Cardiac fibroblast (primary cell): ENCODE results near the gene KCNT1.

ENCODE experiments used
- DNase-seq, 2 donors: peaks; one replicate each; pipeline versions ENCODE4 v3.0.0 to v3.0.0-alpha.2; 2010; ENCODE audit warnings: low read depth in 2 of 2
- H3K4me3 ChIP-seq, 2 donors: replicated peaks in 1 of 2; 1 replicate in 1 of 2; 2 replicates in 1 of 2; pipeline ENCODE4 v1.5.1; 2011; ENCODE audit warnings: low read depth in 2 of 2, low read length in 2 of 2, mild to moderate bottlenecking in 2 of 2, moderate library complexity in 1 of 2
- TF ChIP-seq, protein P1 (sequence below): IDR thresholded peaks from one replicate; pipeline ENCODE4 v1.5.1; 2011; ENCODE audit warnings: low read depth, mild to moderate bottlenecking, low read length, inconsistent platforms

Gene KCNT1

DNA sequence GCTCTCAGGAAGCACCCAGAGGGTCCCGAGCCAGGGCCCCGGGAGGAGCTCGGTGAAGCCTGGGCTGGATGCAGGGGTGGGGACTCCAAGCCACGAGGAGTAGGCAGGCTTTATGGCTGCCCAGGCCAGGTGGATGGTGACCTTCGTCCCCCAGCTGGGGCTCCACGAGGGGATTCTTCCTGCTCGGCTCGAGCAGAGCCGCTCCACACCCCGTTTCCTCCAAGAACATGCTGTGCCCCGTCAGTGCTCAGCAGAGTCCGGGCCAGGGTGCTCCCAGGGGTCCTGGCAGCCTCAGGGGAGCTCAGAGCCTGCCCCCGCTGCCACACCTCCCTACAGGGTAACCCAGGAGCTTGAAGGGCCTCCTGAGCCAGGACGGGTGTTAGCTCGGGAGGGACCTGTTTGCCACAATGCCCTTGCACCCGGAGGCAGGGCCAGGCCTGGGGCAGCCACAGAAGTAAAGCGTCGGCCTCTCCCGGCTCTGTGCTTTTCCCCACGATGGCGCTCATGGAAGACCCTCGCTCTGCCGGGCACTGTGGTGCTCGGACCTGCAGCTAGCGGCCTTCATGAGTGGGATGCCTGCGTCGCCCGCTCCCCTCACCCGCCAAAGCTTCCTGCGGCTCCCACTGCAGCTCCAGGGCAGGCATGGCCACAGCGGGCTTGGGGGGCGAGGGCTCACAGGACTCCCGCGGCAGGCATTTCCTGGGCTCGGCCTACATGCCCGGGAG, 86.8 kb downstream of the KCNT1 start:
- no peak for DNase-seq
- TF ChIP-seq, protein P1, sequence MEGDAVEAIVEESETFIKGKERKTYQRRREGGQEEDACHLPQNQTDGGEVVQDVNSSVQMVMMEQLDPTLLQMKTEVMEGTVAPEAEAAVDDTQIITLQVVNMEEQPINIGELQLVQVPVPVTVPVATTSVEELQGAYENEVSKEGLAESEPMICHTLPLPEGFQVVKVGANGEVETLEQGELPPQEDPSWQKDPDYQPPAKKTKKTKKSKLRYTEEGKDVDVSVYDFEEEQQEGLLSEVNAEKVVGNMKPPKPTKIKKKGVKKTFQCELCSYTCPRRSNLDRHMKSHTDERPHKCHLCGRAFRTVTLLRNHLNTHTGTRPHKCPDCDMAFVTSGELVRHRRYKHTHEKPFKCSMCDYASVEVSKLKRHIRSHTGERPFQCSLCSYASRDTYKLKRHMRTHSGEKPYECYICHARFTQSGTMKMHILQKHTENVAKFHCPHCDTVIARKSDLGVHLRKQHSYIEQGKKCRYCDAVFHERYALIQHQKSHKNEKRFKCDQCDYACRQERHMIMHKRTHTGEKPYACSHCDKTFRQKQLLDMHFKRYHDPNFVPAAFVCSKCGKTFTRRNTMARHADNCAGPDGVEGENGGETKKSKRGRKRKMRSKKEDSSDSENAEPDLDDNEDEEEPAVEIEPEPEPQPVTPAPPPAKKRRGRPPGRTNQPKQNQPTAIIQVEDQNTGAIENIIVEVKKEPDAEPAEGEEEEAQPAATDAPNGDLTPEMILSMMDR, result no peak
- H3K4me3 ChIP-seq, result no peak overlapping the region

DNA sequence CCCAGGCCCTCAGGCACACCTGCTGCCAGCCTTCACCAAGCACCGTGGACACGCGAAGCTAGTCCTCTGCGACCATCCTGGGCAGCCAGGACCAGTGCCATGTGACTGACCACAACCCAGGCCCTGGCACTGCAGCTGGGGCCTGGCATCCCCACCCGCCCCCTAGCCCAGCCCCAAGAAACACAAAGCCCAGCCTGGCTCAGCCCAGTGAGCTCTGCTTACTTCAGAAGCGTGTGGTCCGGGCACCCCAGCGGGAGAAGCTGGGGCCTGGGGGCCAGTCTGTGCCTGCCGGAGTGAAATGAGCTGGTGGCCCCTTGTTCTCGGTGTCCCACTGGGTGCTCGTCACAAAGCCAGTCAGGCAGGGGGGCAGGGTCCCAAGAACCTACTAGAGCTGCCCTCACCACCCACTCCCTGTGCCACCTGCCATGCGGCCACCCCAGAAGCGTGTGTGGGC, 87.9 kb downstream of the KCNT1 start:
- TF ChIP-seq, protein P1, result no peak
- DNase-seq, result no peak
- no peak overlapping the region for H3K4me3 ChIP-seq

DNA sequence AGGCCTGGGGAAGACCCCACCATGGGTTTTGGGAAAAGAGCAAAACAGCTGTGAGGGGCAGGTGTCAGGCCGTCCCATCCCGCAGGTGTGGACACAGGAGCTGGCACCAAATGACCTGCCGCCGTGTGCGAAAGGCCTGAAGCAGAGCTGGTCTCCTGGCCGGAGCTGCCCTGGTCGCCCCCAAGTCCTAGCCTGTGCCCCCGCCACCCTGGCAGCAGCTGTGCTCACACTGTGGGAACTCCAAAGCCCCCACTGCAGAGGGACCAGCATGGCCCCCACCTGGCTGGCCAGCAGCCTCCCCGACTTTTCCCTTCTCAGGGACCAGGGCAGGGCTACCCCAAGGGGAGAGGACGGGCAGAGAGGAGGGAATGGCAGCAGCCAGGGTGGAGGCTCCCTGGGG, 88.4 kb downstream of the KCNT1 start:
- TF ChIP-seq, protein P1, result no peak
- H3K4me3 ChIP-seq, result no peak overlapping the region
- DNase-seq, result no peak

DNA sequence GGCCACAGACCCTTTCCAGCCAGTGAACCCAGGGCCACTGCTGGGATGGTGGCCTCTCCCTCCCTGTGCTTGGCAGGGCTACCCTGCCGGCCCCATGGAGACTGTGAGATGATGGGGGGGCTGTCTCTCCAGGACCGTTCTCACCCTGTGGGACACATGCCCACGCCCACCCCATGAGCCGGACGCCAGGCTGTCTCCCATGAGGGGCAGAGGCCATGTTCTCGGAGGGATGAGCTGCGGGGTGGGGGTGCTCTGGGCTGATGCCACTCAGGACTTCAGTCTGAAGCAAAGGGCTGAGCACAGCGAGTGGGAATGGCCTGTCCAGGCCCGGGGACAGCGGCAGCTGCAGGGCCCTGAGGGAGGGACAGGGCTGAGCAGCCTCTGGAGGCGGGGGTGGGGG, 88.9 kb downstream of the KCNT1 start:
- H3K4me3 ChIP-seq, result no peak overlapping the region
- no peak for DNase-seq

DNA sequence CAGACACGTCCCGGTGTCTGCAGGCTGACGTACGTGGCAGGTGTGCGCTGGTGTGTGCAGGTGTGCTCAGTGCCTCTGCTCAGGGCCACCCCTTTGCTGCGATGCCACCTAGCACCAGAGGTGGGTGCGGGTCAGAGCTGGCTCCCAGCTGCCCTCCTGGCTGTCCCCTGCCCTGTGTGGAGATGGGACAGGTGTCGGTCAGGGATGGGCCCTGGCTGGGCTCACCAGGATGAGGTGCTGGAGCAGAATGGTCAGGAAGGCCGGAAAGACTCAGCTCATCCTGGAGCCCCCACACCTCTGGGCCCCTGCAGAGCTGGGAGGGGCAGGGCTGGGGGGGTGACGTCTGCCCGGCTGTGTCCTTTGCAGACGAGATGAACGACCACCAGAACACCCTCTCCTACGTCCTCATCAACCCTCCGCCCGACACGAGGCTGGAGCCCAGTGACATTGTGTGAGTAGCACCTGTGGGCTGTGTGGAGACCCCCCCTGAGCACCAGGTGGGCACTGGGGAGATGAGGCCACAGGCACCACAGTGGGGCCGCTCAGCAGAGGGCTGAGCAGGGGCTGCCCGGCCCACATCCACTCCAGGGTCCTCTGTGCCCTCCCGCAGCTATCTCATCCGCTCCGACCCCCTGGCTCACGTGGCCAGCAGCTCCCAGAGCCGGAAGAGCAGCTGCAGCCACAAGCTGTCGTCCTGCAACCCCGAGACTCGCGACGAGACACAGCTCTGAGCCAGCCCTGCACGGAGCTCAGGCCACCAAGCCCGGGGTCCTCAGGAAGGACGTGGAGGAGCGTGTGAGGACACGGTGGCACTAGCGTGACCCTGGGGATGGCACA, 89.7 kb downstream of the KCNT1 start:
- TF ChIP-seq, protein P1, result no peak
- no peak overlapping the region for H3K4me3 ChIP-seq
- DNase-seq, result no peak

More for the DNA sequence above, 88.9 kb downstream of the KCNT1 start:
- TF ChIP-seq, protein P1, result no peak

DNA sequence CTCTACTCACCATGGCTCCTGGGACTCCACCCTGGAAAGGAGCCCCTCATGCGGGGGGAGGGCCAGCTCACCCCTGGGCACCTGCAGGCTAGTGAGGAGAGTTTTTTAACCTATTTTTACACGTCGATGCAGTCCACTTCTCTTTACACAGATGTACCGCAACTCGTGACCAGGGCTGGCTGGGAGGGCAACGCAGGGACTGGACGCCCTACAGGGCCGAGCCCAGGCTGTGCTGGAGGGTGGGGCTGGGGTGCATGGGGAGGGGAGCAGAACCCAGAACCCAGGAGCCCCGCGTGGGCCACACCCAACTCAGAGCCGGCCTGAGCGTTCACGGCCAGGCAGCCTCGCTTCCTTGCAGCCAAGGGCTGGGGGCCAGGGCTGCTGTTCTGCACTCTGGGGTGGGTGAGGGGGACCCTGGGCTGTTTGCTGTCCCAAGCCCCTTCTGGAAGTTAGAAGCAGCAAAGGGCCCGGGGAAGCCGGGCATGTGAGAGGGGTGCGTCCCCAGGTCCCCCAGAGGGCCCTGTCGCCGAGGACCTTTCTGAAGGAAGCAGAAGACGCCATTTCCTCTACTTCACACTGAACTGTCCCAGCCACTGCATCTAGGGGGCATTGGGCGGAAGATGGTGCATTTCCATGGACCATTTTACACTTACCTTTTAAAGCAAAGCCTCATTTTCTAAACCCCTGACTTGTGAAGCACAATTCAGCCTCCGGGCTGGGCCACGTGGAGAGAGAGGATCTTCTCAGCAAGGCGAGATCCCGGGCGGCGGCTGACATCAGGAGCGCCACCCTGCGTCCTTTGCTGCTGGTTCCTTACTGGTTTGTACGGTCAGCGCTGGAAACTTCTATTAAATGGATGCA, 90.5 kb downstream of the KCNT1 start:
- TF ChIP-seq, protein P1, result no peak
- no peak overlapping the region for H3K4me3 ChIP-seq

More for the DNA sequence above, 90.5 kb downstream of the KCNT1 start:
- no peak for DNase-seq
